HCT116 (cell line): ENCODE results near the gene PKP2. TPM values are rescaled to one million over a fixed set of nuclear protein-coding genes. Genes with fewer than 3 reads are reported as not detected.
"Not testable (repeated sequence)": the region's sequence is repeated elsewhere in the genome, so short reads cannot be mapped to it uniquely, and the experiment has no call there.

Source experiments
- ATAC-seq: fragments of 200-7000 bp; cut with Tn5 transposase; 2 replicates; pipeline ENCODE4 v1.9.1; 2020; ENCODE audit warnings: mild to moderate bottlenecking, moderate library complexity
- BruUV-seq: library from RNA; stranded (reverse); fragments of 400-500 nt; replicated peaks from 2 replicates; lab custom pipeline; 2021; lab: Mats Ljungman, UMichigan
- CTCF ChIA-PET: fragments of 300-600 bp; sonication (Branson Sonifier 250); formaldehyde crosslinking; loops from one replicate; lab custom pipeline; 2021; ENCODE audit warnings: antibody characterized with exemption; lab: Charles Lee
- POLR2A ChIA-PET: fragments of 300-600, 350-600 bp; sonication (Branson Sonifier 250); formaldehyde crosslinking; loops from one replicate; lab custom pipeline; 2021; ENCODE audit warnings: antibody characterized with exemption; lab: Charles Lee
- RAD21 ChIA-PET, 2 experiments: fragments of 300-600 bp; sonication (Branson Sonifier 250); formaldehyde crosslinking; loops; one replicate each; lab custom pipeline; 2023; ENCODE audit warnings: low total read pairs in 2 of 2; ENCODE audit not compliant: uncharacterized antibody in 2 of 2, unreplicated experiment in 2 of 2, low non-redundant PET in 1 of 2; lab: Charles Lee
- DNase-seq: peaks from one replicate; pipeline ENCODE4 v3.0.0-alpha.2; 2010; ENCODE audit warnings: low read depth, low spot score
- H2AFZ ChIP-seq: fragments of 200-600 bp; shearing (Covaris generic), sonication (generic); 2 replicates; pipeline ENCODE4 v1.6.1; 2017; ENCODE audit warnings: low read depth, mixed run types, mixed read lengths, antibody characterized with exemption, low read length; ENCODE audit not compliant: poor library complexity, severe bottlenecking
- H3K27ac ChIP-seq: 2 replicates; pipeline ENCODE4 v1.5.1; 2012; ENCODE audit warnings: low read depth, low read length
- H3K27me3 ChIP-seq: fragments of 200-600 bp; sonication (generic); 2 replicates; pipeline ENCODE4 v1.6.1; 2016; ENCODE audit warnings: mixed run types, low read length, mixed read lengths; ENCODE audit not compliant: insufficient read depth
- H3K36me3 ChIP-seq, 2 experiments: fragments of 200-500 bp in 1 of 2; fragments of 200-600 bp in 1 of 2; sonication (Bioruptor generic) in 1 of 2; sonication (generic) in 1 of 2; 2 replicates each; pipeline versions ENCODE4 v1.5.1 to v1.6.1; 2014 to 2016; ENCODE audit warnings: low read length in 2 of 2, inconsistent platforms in 1 of 2, mixed read lengths in 1 of 2, mixed run types in 1 of 2; ENCODE audit not compliant: insufficient read depth in 2 of 2, control insufficient read depth in 1 of 2
- H3K4me1 ChIP-seq, 2 experiments: fragments of 200-600 bp in 1 of 2; sonication (generic) in 1 of 2; 2 replicates each; pipeline versions ENCODE4 v1.5.1 to v1.6.1; 2012 to 2017; ENCODE audit warnings: low read length in 2 of 2, inconsistent platforms in 1 of 2, mild to moderate bottlenecking in 1 of 2, mixed read lengths in 1 of 2, mixed run types in 1 of 2, moderate library complexity in 1 of 2; ENCODE audit not compliant: insufficient read depth in 2 of 2, control insufficient read depth in 1 of 2
- H3K4me2 ChIP-seq: fragments of 200-600 bp; sonication (generic); 2 replicates; pipeline ENCODE4 v1.6.1; 2017; ENCODE audit warnings: mixed run types, low read length, mixed read lengths
- H3K4me3 ChIP-seq, 2 experiments: fragments of 200-600 bp in 1 of 2; sonication (generic) in 1 of 2; replicated peaks in 1 of 2; 2 replicates each; pipeline ENCODE4 v1.5.1; 2011 to 2016; ENCODE audit warnings: low read length in 2 of 2, control low read depth in 1 of 2, low read depth in 1 of 2, mild to moderate bottlenecking in 1 of 2, mixed read lengths in 1 of 2, mixed run types in 1 of 2
- H3K79me2 ChIP-seq: fragments of 200-600 bp; sonication (generic); 2 replicates; pipeline ENCODE4 v1.6.1; 2017; ENCODE audit warnings: mild to moderate bottlenecking, mixed run types, low read length, moderate library complexity, mixed read lengths; ENCODE audit not compliant: insufficient read depth
- H3K9ac ChIP-seq: fragments of 200-600 bp; sonication (generic); 2 replicates; pipeline ENCODE4 v1.6.1; 2016; ENCODE audit warnings: low read length, mixed read lengths
- H3K9me2 ChIP-seq: fragments of 200-600 bp; sonication (generic), shearing (Covaris generic); 2 replicates; pipeline ENCODE4 v1.6.1; 2017; ENCODE audit warnings: mixed run types, mild to moderate bottlenecking, moderate library complexity; ENCODE audit not compliant: insufficient read depth
- H3K9me3 ChIP-seq, 2 experiments: fragments of 200-500 bp in 1 of 2; fragments of 200-600 bp in 1 of 2; sonication (Bioruptor generic) in 1 of 2; sonication (generic) in 1 of 2; 2 replicates each; pipeline ENCODE4 v1.6.1; 2014 to 2017; ENCODE audit warnings: low read length in 2 of 2, mixed read lengths in 2 of 2, inconsistent platforms in 1 of 2, low read depth in 1 of 2, mild to moderate bottlenecking in 1 of 2, mixed run types in 1 of 2, moderate library complexity in 1 of 2; ENCODE audit not compliant: control insufficient read depth in 1 of 2, insufficient read depth in 1 of 2
- H4K20me1 ChIP-seq: fragments of 200-600 bp; sonication (generic), shearing (Covaris generic); 2 replicates; pipeline ENCODE4 v1.6.1; 2017; ENCODE audit warnings: mixed run types, mild to moderate bottlenecking, moderate library complexity; ENCODE audit not compliant: insufficient read depth
- CBX3 ChIP-seq: IDR thresholded peaks from 2 replicates; pipeline ENCODE4 v1.6.1; 2012; ENCODE audit warnings: low read depth
- CEBPB ChIP-seq: IDR thresholded peaks from 2 replicates; pipeline ENCODE4 v1.6.1; 2012; ENCODE audit warnings: low read depth
- EGR1 ChIP-seq: IDR thresholded peaks from 2 replicates; pipeline ENCODE4 v1.6.1; 2012; ENCODE audit warnings: low read depth
- EZH2phosphoT487 ChIP-seq: fragments of 200-600 bp; IDR thresholded peaks from 2 replicates; pipeline ENCODE4 v1.6.1; 2018; ENCODE audit warnings: antibody characterized with exemption, borderline replicate concordance
- JUND ChIP-seq: IDR thresholded peaks from 2 replicates; pipeline ENCODE4 v1.6.1; 2012
- POLR2A ChIP-seq: IDR thresholded peaks from 2 replicates; pipeline ENCODE4 v1.7.0; 2011; ENCODE audit warnings: borderline replicate concordance; ENCODE audit not compliant: insufficient read depth, insufficient read length; ENCODE audit errors: extremely low read depth
- POLR2AphosphoS5 ChIP-seq: IDR thresholded peaks from 2 replicates; pipeline ENCODE4 v1.6.1; 2011; ENCODE audit warnings: mild to moderate bottlenecking, low read depth, low read length, moderate library complexity
- SIN3A ChIP-seq: IDR thresholded peaks from 2 replicates; pipeline ENCODE4 v1.6.1; 2012; ENCODE audit warnings: low read depth
- YY1 ChIP-seq: IDR thresholded peaks from 2 replicates; pipeline ENCODE4 v1.6.1; 2011; ENCODE audit warnings: low read length, low read depth, moderate library complexity, mild to moderate bottlenecking; ENCODE audit not compliant: insufficient replicate concordance; ENCODE audit errors: extremely low read depth
- ZBTB33 ChIP-seq: IDR thresholded peaks from 2 replicates; pipeline ENCODE4 v1.6.1; 2011; ENCODE audit warnings: mild to moderate bottlenecking, low read length, moderate library complexity; ENCODE audit not compliant: insufficient replicate concordance; ENCODE audit errors: extremely low read depth
- ZFX ChIP-seq: fragments of 450-650 bp; IDR thresholded peaks from 2 replicates; pipeline ENCODE4 v1.6.1; 2017
- ZNF274 ChIP-seq: fragments of 200-500 bp; sonication (Bioruptor generic); IDR thresholded peaks from 2 replicates; pipeline ENCODE4 v1.6.1; 2014; ENCODE audit warnings: mild to moderate bottlenecking, low read depth, low read length, inconsistent platforms
- intact Hi-C: fragments of 100-400 bp; cut with micrococcal nuclease; formaldehyde crosslinking; loops from 2 replicates; pipeline ENCODE4 v1.10.0; 2022
- total RNA-seq: library from RNA; stranded (reverse); gene quantifications from one replicate; pipeline ENCODE4 v1.2.1, GENCODE V29; 2021; ENCODE audit not compliant: unreplicated experiment
- TF ChIP-seq, protein P1 (sequence below): IDR thresholded peaks from 2 replicates; pipeline ENCODE4 v1.6.1; 2012
- TF ChIP-seq, protein P2 (sequence below): IDR thresholded peaks from 2 replicates; pipeline ENCODE4 v1.6.1; 2012

PKP2 gene
- total RNA-seq, 1 experiment from 2014 or later: 21.5 TPM

DNA sequence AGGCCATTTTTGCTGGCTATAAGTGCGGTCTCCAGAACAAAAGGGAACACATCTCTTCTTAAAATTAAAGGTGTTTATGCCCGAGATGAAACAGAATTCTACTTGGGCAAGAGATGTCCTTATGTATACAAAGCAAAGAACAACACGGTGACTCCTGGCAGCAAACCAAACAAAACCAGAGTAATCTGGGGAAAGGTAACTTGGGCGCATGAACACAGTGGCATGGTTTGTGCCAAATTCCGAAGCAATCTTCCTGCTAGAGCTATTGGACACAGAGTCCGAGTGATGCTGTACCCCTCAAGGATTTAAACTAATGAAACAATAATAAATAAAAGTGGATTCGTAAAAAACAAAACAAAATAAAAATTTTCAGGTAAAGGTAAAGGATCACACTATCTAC, 33.4 kb downstream of the PKP2 start:
- H3K9me2 ChIP-seq: no peaks in the 10 kb centered on the region
- no peak for ATAC-seq
- intact Hi-C loops: no loop called here
- H4K20me1 ChIP-seq: no peaks in the 10 kb centered on the region
- H3K9ac ChIP-seq: no peak overlapping the region
- POLR2A ChIA-PET: no interaction called here
- H2AFZ ChIP-seq: no peak overlapping the region
- no peaks in the 10 kb centered on the region for H3K79me2 ChIP-seq
- TF ChIP-seq POLR2A: no peak
- TF ChIP-seq ZBTB33: no peak
- no peak for TF ChIP-seq EGR1
- no peak for TF ChIP-seq CEBPB
- no peak for TF ChIP-seq JUND
- TF ChIP-seq POLR2AphosphoS5: no peak
- no peak for TF ChIP-seq ZNF274
- TF ChIP-seq EZH2phosphoT487: no peak
- no peak for TF ChIP-seq YY1
- no peak for TF ChIP-seq ZFX
- no peak for TF ChIP-seq CBX3
- TF ChIP-seq, protein P1, sequence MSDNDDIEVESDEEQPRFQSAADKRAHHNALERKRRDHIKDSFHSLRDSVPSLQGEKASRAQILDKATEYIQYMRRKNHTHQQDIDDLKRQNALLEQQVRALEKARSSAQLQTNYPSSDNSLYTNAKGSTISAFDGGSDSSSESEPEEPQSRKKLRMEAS: no peak
- TF ChIP-seq SIN3A: no peak
- TF ChIP-seq, protein P2, sequence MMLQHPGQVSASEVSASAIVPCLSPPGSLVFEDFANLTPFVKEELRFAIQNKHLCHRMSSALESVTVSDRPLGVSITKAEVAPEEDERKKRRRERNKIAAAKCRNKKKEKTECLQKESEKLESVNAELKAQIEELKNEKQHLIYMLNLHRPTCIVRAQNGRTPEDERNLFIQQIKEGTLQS: no peak
- TF ChIP-seq, all 23 proteins: peak for 0
- Histone ChIP-seq H3K36me3 (no peaks in the 10 kb centered on the region; a peak in 2 of 4 replicates), H3K4me1 (no peaks in the 10 kb centered on the region), H3K27ac (no peak overlapping the region), H3K4me2 (no peak overlapping the region), H3K4me3 (no peak overlapping the region), H3K27me3 (no peaks in the 10 kb centered on the region), H3K9me3 (no peaks in the 10 kb centered on the region)
- ChIA-PET RAD21 (no interaction called here), CTCF (no interaction called here)
- no peak for DNase-seq
- BruUV-seq: no TSS peak

DNA sequence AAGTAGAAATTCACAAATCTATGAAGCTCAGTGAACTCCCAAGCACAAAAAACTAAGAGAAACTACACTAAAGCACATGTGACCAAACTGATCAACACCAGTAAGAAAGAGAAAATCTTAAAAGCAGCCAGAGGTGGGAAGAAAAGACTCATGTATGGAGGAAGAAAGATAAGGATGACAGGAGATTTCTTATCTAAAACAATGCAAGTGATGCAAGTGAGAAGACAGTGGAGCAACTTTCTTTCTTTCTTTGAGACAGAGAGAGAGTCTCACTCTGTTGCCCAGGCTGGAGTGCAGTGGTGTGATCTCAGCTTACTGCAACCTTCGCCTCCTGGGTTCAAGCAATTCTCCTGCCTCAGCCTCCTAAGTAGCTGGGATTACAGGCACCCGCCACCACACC, 34.9 kb downstream of the PKP2 start:
- H3K4me3 ChIP-seq, H3K36me3 ChIP-seq, RAD21 ChIA-PET, H3K79me2 ChIP-seq, H3K27ac ChIP-seq, intact Hi-C loops, H3K9me3 ChIP-seq, H2AFZ ChIP-seq, POLR2A ChIA-PET, H3K4me1 ChIP-seq, H3K4me2 ChIP-seq, H4K20me1 ChIP-seq, DNase-seq, H3K9ac ChIP-seq, H3K9me2 ChIP-seq, H3K27me3 ChIP-seq, BruUV-seq, ATAC-seq, CTCF ChIA-PET: not testable (repeated sequence)
